Stomach (tissue), 9 donors: Measurements from ENCODE around the gene RABL2B. TPM values are rescaled to one million over a fixed set of nuclear protein-coding genes. Genes with fewer than 3 reads are reported as not detected.
A peak's percentile ranks its signal among the peaks of the same experiment; 100 is the strongest.
"Not testable (repeated sequence)": the region's sequence is repeated elsewhere in the genome, so short reads cannot be mapped to it uniquely, and the experiment has no call there.

Experiments
- DNase-seq, 2 donors: peaks; one replicate each; pipeline versions ENCODE4 v3.0.0 to v3.0.0-alpha.2; 2013 to 2019
- H3K27ac ChIP-seq, 5 donors: fragments of 200-600 bp in 4 of 5; sonication (generic) in 4 of 5; one replicate each; pipeline ENCODE4 v1.5.1; 2013 to 2019; ENCODE audit warnings: mild to moderate bottlenecking in 1 of 5, moderate library complexity in 1 of 5
- H3K27me3 ChIP-seq, 3 donors: fragments of 200-600 bp; sonication (generic); one replicate each; pipeline ENCODE4 v1.5.1; 2017 to 2019; ENCODE audit warnings: mixed run types in 1 of 3
- H3K36me3 ChIP-seq, 4 donors: fragments of 200-600 bp; sonication (generic); 1 replicate in 3 of 4; 2 replicates in 1 of 4; pipeline ENCODE4 v1.5.1; 2016 to 2019
- H3K4me1 ChIP-seq, 4 donors: fragments of 200-600 bp; sonication (generic); one replicate each; pipeline ENCODE4 v1.5.1; 2016 to 2019
- H3K4me3 ChIP-seq, 4 donors: fragments of 200-600 bp; sonication (generic) in 3 of 4; one replicate each; pipeline ENCODE4 v1.5.1; 2016 to 2019; ENCODE audit warnings: mild to moderate bottlenecking in 1 of 4
- H3K9me3 ChIP-seq, 4 donors: fragments of 200-600 bp; sonication (generic); one replicate each; pipeline ENCODE4 v1.5.1; 2016 to 2019
- CTCF ChIP-seq, 7 experiments: fragments of 450-650 bp in 4 of 7; fragments of 200-600 bp in 3 of 7; sonication (generic) in 3 of 7; IDR thresholded peaks; one replicate each; pipeline ENCODE4 v1.5.1; 2016 to 2019; ENCODE audit warnings: antibody characterized with exemption in 7 of 7, control low read depth in 2 of 7, mild to moderate bottlenecking in 1 of 7
- WGBS, 5 donors: extraction: QIAGEN DNeasy Blood & Tissue Kit in 3 of 5; methylation state at CpG; one replicate each; pipeline versions ENCODE4 v1.1.5 to v1.1.7; 2013 to 2018; 5-methylcytosine and 5-hydroxymethylcytosine counted together
- intact Hi-C: fragments of 100-400 bp; cut with DNase I; formaldehyde crosslinking; loops from one replicate; pipeline ENCODE4 v1.15.1; 2023; ENCODE audit warnings: low total_unique reads
- polyA plus RNA-seq, 3 donors: library from polyadenylated mRNA; stranded (reverse); fragments of 200-250 nt; gene quantifications; one replicate each; pipeline ENCODE4 v1.2.3, GENCODE V29; 2013
- total RNA-seq, 5 donors: library from RNA; depleted of rRNA; stranded (reverse); fragments of >200 nt; gene quantifications; one replicate each; pipeline versions ENCODE4 v1.1.0 to v1.2.3, GENCODE V29; 2014 to 2016
- donor health status: healthy with polysubstance abuse.
- donor health status: Bipolar disorder and iron deficiency.
- donor health status: healthy.

Gene RABL2B
- total and polyA plus RNA-seq, 8 donors = 6.6 to 18.1 (median 13.3) TPM

- peak in 1 of 7 experiments; percentile 25 for TF ChIP-seq CTCF (IDR thresholded peaks at IDR 0.05)
- peak; percentile 49 to 79 for DNase-seq
- intact Hi-C loops, H3K4me3 ChIP-seq, H3K9me3 ChIP-seq, H3K27me3 ChIP-seq, H3K4me1 ChIP-seq, H3K27ac ChIP-seq: not testable (repeated sequence)
- WGBS, 5 donors = 11 to 30% (median 22%) methylated on average over 6 to 12 of the region's 12 CpGs
- peaks cover 0 to 29% (median 14%) of the 10 kb centered on the region in 4 donors for H3K36me3 ChIP-seq
These were observed 8.3 kb downstream of the RABL2B start for GRCh38 chr22:50775132-50775531.

GRCh38 chr22:50764288-50764687 lies 19.1 kb downstream of the RABL2B start:
- intact Hi-C loops, H3K36me3 ChIP-seq, H3K4me1 ChIP-seq, DNase-seq, H3K27me3 ChIP-seq, H3K4me3 ChIP-seq, H3K9me3 ChIP-seq, H3K27ac ChIP-seq: not testable (repeated sequence)
- 63 to 78% (median 75%) methylated on average over 3 of the region's 3 CpGs for WGBS, 5 donors

- H3K27ac ChIP-seq, H3K36me3 ChIP-seq, intact Hi-C loops, H3K4me1 ChIP-seq, H3K9me3 ChIP-seq, H3K27me3 ChIP-seq, H3K4me3 ChIP-seq, DNase-seq: not testable (repeated sequence)
- 79 to 95% (median 86%) methylated on average over 2 of the region's 2 CpGs for WGBS, 5 donors
These were observed 21.6 kb downstream of the RABL2B start for GRCh38 chr22:50761829-50762228.

- DNase-seq, intact Hi-C loops, H3K27me3 ChIP-seq, H3K4me1 ChIP-seq, H3K36me3 ChIP-seq, H3K9me3 ChIP-seq, H3K4me3 ChIP-seq, H3K27ac ChIP-seq: not testable (repeated sequence)
- 49 to 57% (median 52%) methylated on average over 8 to 10 of the region's 10 CpGs for WGBS, 5 donors
These were observed 23.7 kb downstream of the RABL2B start for GRCh38 chr22:50759597-50760341.

GRCh38 chr22:50756949-50757491 lies 26.4 kb downstream of the RABL2B start:
- H3K4me1 ChIP-seq, H3K9me3 ChIP-seq, H3K36me3 ChIP-seq, intact Hi-C loops, H3K27me3 ChIP-seq: not testable (repeated sequence)
- 8 to 20% (median 15%) methylated on average over 13 to 24 of the region's 24 CpGs for WGBS, 5 donors
- Histone ChIP-seq H3K27ac (peak overlapping the region in 3 of 5 donors; percentile 15 to 52 (median 46)), H3K4me3 (peak overlapping the region; percentile 42 to 57 (median 49))
- TF ChIP-seq CTCF (IDR thresholded peaks at IDR 0.05) = peak in 2 of 7 experiments; percentile 12 to 21
- DNase-seq = peak; percentile 28 to 35

- H3K36me3 ChIP-seq, H3K9me3 ChIP-seq, DNase-seq, H3K4me1 ChIP-seq, H3K27ac ChIP-seq, H3K27me3 ChIP-seq, intact Hi-C loops: not testable (repeated sequence)
- H3K4me3 ChIP-seq = peak overlapping the region in 3 of 4 donors; percentile 42 to 55 (median 43)
- WGBS, 5 donors = 11 to 40% (median 23%) methylated on average over 5 to 9 of the region's 9 CpGs; no CpG with 5 or more reads in 1 of the 5 donors
These were observed 27.0 kb downstream of the RABL2B start for GRCh38 chr22:50756406-50756805.

- 72 to 89% (median 85%) methylated on average over 18 to 20 of the region's 20 CpGs for WGBS, 5 donors
- intact Hi-C loops, H3K9me3 ChIP-seq, H3K27ac ChIP-seq, H3K4me1 ChIP-seq, H3K4me3 ChIP-seq, H3K36me3 ChIP-seq, DNase-seq, H3K27me3 ChIP-seq: not testable (repeated sequence)
These were observed 28.2 kb downstream of the RABL2B start for GRCh38 chr22:50755251-50755650.

- H3K36me3 ChIP-seq, intact Hi-C loops, H3K4me3 ChIP-seq, H3K4me1 ChIP-seq, H3K27me3 ChIP-seq, H3K27ac ChIP-seq, H3K9me3 ChIP-seq, DNase-seq: not testable (repeated sequence)
- 74 to 81% (median 77%) methylated on average over 9 of the region's 9 CpGs for WGBS, 5 donors
These were observed 33.9 kb downstream of the RABL2B start for GRCh38 chr22:50749302-50750074.

- WGBS, 5 donors = 65 to 87% (median 73%) methylated on average over 7 to 12 of the region's 13 CpGs
- H3K36me3 ChIP-seq, intact Hi-C loops: not testable (repeated sequence)
These were observed 34.8 kb downstream of the RABL2B start for GRCh38 chr22:50748630-50749029.

GRCh38 chr22:50747521-50747920 lies 35.9 kb downstream of the RABL2B start:
- intact Hi-C loops, H3K4me3 ChIP-seq, H3K9me3 ChIP-seq, DNase-seq, H3K27me3 ChIP-seq, H3K36me3 ChIP-seq, H3K4me1 ChIP-seq, H3K27ac ChIP-seq: not testable (repeated sequence)
- 73 to 90% (median 82%) methylated on average over 1 of the region's 1 CpG for WGBS, 5 donors

More at GRCh38 chr22:50748630-50749029, 34.8 kb downstream of the RABL2B start:
- H3K9me3 ChIP-seq, H3K27ac ChIP-seq, H3K4me3 ChIP-seq, H3K27me3 ChIP-seq, H3K4me1 ChIP-seq, DNase-seq: not testable (repeated sequence)
